SH-SY5Y (cell line): ENCODE data around the gene PCNT.

Source experiments
- GATA2 ChIP-seq: IDR thresholded peaks from 2 replicates; pipeline ENCODE4 v1.6.1; 2011; ENCODE audit warnings: mild to moderate bottlenecking, low read depth, low read length
- GATA3 ChIP-seq: IDR thresholded peaks from 2 replicates; pipeline ENCODE4 v1.6.1; 2011; ENCODE audit warnings: low read depth, mild to moderate bottlenecking, low read length, moderate library complexity

DNA sequence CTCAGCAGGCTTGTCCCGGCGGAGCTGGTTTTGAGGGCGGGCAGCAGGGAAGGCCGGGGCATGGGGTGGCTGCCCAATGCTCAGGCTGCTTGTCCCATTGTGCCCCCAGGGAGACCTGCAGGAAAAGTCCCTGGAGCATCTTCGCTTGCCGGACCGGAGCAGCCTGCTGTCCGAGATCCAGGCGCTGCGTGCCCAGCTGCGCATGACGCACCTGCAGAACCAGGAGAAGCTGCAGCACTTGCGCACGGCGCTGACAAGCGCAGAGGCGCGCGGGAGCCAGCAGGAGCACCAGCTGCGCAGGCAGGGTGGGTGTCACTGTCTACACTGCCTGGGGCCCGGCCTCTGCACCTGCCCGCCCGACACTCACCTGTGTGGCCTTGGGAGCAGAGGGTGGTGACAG is 104.3 kb downstream of the PCNT start:
- no peak for TF ChIP-seq GATA2
- no peak for TF ChIP-seq GATA3
